Stimulated activated CD4-positive, alpha-beta T cell treated with anti-CD3 and anti-CD28 coated beads, Interleukin-2, amount 100 ng/mL, for 4 hours (primary cell): ENCODE measurements around the gene SOX13.
"Not testable (repeated sequence)": the region's sequence is repeated elsewhere in the genome, so short reads cannot be mapped to it uniquely, and the experiment has no call there.

Experiments
- DNase-seq: peaks from one replicate; pipeline ENCODE4 v3.0.0-alpha.2; 2020; ENCODE audit warnings: low read depth

Gene SOX13

DNA sequence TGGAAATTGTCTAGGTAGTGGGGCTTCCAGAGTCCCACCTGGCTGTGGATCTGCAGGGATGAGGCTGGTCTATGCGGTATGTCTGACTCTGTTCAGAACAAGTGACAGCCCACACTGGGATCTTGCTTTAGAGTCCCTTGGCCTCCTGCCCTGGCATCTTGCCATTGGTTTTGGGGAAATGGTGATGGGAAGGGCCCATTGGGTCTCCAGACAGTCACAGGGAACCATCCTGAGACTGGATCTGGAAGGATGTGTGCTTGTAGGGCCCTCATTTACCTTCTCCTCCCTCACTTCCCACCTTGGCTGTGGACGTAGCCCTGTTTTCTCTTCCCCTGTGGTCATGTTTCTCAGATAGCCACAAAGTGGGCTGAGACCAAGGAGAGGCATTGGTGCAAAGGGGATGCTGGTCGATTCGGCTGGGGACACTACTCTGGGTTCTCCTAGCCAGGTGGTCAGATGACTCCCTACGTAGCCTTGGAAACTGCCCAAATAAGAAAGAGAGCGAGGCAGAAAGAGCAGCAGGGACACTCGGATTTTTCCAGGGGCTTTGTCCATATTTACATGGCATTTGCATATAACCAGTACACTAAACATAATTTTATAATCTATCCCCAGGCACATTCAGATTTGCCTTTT lies 15.1 kb downstream of the SOX13 start:
- DNase-seq, result no peak

DNA sequence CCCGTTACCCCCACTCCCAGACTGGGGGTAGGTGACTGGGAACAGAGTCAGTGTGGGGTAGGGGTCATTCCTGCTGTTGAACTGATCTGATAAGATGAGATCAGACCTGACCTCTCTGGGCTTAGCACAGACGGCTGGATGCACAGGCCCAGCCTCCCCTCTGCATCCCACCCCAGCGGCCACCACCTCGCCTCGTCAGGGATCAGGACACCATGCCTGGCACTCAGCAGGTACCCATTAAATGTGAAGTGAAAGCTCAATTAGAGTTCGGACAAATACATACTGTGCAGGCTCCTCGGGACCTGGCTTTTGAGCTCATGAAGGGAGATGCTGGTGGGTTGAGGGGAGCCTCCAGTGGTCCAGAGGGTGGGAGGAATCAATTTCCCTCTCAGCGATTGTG lies 15.7 kb downstream of the SOX13 start:
- no peak for DNase-seq

DNA sequence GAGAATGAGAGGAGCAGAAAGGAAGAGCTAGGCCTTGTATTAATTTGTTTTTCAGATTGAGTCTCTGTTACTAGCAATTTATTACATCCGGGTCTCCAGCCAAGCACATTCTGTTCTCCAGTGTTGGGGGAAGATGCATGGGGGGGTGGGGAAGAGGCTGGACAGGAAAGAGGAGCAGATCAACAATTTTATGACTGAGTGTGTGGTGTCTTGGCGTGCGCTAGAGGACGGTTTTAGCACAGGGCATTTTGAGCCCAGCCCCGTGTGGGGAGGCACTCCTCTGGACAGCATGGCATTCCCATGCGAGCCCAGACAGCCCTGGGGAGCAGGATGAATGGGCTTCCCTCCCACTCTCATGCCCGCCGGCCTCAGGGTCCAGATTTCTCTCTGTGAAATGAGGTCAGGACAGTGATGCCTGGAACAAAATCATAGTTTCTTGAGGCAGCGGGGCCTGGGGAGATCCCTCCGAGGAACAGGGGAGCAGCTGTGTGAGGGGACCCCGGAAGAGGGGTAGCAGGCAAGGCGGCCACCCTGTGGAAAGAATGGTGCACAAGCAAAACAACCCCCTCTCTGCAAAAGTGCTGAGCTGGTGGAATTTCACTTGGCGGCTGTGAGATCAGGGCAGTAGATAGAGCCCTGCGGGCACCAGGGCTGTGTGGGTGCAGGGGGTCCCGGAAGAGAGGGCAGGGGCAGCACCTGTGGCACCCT lies 16.3 kb downstream of the SOX13 start:
- DNase-seq, result no peak

- not testable (repeated sequence) for DNase-seq
Measured at GRCh38 chr1:204090132-204090531, 17.2 kb downstream of the SOX13 start.

DNA sequence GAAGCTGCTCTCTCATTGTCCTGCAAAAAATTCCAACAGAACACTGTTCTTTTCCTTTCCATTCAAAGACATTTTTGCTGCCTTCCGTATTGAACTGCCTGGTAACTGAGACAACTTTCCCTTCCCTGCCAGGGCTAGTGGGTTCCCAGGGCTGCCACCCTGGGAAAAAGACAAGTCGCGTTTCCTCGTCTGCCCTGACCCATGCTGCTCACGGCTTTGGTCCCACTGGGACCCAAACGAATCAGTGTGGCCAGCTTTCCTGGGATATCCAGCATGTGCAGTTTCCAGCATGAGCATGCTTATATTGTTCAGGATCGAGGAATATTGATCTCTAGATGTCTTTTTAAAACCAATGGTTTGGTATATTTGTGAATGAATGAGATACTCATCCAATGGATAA lies 18.2 kb downstream of the SOX13 start:
- no peak for DNase-seq

DNA sequence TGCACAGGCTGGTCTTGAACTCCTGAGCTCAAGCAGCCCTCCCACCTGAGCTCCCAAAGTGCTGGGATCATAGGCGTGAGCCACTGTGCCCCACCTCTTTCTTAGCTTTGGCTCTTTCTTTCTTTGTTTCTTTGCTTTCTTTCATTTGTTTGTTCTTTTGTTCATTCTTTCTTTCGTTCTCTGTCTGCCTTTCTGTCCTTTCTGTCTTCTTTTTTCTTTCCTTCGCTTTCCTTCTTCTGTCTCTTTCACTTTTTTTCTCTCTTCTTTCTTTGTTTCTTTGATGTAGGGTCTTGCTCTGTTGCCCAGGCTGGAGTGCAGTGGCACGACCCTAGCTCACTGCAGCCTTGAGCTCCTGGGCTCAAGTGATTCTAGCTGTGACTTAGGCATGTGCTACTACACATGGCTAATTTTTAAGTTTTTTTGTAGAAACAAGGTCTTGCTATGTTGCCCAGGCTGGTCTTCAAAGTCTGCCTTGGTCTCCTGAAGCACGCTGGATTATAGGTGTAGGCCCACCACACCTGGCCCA lies 18.9 kb downstream of the SOX13 start:
- DNase-seq, result no peak

- no peak for DNase-seq
Measured at GRCh38 chr1:204092632-204093420, 19.9 kb downstream of the SOX13 start.

- DNase-seq, result no peak
Measured at GRCh38 chr1:204093421-204093717, 20.5 kb downstream of the SOX13 start.

- DNase-seq, result no peak
Measured at GRCh38 chr1:204093781-204094180, 20.9 kb downstream of the SOX13 start.

GRCh38 chr1:204094313-204094729 lies 21.4 kb downstream of the SOX13 start:
- no peak for DNase-seq

DNA sequence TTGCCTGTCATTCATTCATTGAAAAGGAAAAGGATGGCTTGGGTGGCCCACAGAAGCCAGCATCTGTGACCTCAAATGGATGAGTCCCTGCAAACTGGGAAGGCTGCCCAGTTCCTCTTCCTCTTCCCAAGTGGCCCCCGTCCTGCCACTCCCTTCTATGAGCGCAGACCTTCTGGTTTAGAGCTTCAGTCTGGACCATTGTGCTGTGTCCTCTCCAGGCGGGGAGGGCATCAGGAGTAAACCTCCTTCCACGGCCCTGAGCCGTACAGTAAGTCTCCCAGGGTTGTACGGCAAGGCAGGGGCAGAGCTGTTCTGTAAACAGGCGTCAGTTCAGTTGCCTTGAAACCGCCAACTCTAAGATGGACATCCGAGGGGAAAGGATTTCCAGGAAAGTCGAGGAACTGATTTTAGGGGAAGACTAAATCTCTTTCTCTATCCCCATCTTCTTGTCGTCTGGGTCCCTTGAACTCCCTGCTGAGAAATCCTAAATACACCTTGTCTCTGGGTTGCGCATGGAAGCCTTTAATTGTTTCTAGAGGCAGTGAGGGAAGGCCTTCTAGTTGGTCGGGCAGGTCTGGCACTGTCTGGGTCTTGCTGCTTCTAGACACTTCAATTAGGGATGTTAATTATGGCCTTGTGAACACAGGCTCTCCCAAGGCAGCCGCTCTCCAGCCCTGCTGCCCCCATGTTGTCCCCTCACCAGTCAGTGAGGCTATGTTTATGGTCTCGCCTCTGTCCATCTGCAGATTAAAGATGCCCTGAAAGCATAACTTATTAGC lies 22.1 kb downstream of the SOX13 start:
- no peak for DNase-seq

DNA sequence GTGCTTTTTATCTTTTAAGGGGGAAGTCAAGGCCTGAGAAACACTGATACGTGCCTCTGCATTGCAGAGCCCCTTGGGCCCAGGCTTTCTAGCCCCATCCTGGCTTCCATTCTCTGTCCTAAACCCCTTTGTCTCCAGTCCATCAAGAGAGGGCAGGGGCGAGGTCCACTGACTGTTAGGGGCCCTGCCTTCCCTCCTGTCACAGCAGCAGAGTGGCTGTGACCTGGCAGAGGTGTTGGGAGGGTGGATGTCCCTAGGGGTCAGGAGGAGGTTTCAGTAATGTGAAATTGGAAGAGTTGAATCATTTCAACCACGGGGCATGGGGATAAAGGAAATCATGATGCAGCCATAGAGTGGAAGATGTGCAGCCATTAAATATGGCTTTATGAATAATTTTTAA lies 24.0 kb downstream of the SOX13 start:
- no peak for DNase-seq

GRCh38 chr1:204098683-204099082 lies 25.8 kb downstream of the SOX13 start:
- no peak for DNase-seq

- not testable (repeated sequence) for DNase-seq
Measured at GRCh38 chr1:204099754-204100153, 26.8 kb downstream of the SOX13 start.

GRCh38 chr1:204102029-204102611 lies 29.2 kb downstream of the SOX13 start:
- DNase-seq, result no peak

GRCh38 chr1:204102739-204103430 lies 30.0 kb downstream of the SOX13 start:
- no peak for DNase-seq

DNA sequence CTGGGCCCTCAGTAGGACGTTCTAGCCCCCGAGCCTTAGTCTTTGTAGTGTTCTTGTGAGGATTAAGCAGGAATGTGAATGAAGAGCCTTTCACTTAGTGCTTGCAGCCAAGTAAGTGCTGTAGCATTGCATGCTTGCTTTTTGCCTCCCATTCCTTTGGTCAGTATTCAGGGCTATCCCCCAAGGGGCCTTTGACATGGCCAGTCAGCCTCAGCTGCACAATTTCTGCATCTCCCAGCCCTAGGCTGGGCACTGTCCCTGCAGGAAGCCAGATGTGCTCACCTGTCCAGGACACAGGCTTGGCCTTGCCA lies 30.5 kb downstream of the SOX13 start:
- no peak for DNase-seq

- no peak for DNase-seq
Measured at GRCh38 chr1:204104331-204105130, 31.6 kb downstream of the SOX13 start.

DNA sequence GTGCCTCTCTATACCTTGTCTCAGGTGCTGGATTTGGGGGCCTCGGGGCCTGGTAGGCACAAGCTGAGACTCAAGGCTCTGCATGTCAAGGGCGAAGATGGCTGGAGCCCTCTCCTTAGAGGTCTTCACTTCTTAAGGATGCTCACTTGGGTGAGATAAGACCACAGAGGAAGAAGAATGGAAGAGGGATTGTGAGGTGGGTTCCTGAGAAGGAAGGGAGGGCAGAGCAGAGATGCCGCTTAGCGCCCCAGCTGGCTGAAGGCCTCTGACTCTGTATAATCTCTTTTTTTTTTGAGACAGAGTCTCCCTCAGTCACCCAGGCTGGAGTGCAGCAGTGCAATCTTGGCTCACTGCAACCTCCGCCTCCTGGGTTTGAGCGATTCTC lies 32.2 kb downstream of the SOX13 start:
- DNase-seq, result no peak

GRCh38 chr1:204106825-204107224 lies 33.9 kb downstream of the SOX13 start:
- no peak for DNase-seq

- no peak for DNase-seq
Measured at GRCh38 chr1:204107892-204108291, 35.0 kb downstream of the SOX13 start.
